Large intestine (tissue), 3 donors: ENCODE data around the gene REP15. TPM values are rescaled to one million over a fixed set of nuclear protein-coding genes. Genes with fewer than 3 reads are reported as not detected.

Experiments used
- DNase-seq, 2 donors: peaks; one replicate each; pipeline versions ENCODE4 v3.0.0 to v3.0.0-alpha.2; 2013
- H3K27ac ChIP-seq: one replicate; pipeline ENCODE4 v1.5.1; 2013; ENCODE audit warnings: low read length
- H3K27me3 ChIP-seq: 2 replicates; pipeline ENCODE4 v1.6.1; 2013; ENCODE audit warnings: low read length; ENCODE audit not compliant: control insufficient read depth, insufficient read depth
- H3K36me3 ChIP-seq: 2 replicates; pipeline ENCODE4 v1.6.1; 2013; ENCODE audit warnings: low read length; ENCODE audit not compliant: control insufficient read depth, insufficient read depth
- H3K4me1 ChIP-seq: one replicate; pipeline ENCODE4 v1.6.1; 2013; ENCODE audit warnings: low read length; ENCODE audit not compliant: control insufficient read depth, insufficient read depth
- H3K4me3 ChIP-seq: one replicate; pipeline ENCODE4 v1.5.1; 2013; ENCODE audit warnings: low read length
- H3K9me3 ChIP-seq: one replicate; pipeline ENCODE4 v1.6.1; 2013; ENCODE audit warnings: mild to moderate bottlenecking, low read depth, low read length, moderate library complexity; ENCODE audit not compliant: control insufficient read depth
- WGBS: methylation state at CpG from one replicate; pipeline ENCODE4 v1.1.5; 2013; ENCODE audit warnings: low lambda C conversion rate; ENCODE audit not compliant: insufficient coverage; 5-methylcytosine and 5-hydroxymethylcytosine counted together
- polyA plus RNA-seq: library from polyadenylated mRNA; unstranded; fragments of 120-200 nt; gene quantifications from one replicate; pipeline ENCODE4 v1.2.1, GENCODE V29; 2013

REP15 gene
- polyA plus RNA-seq, 1 donor = 30.4 TPM

GRCh38 chr12:27667540-27667939 is 28.7 kb upstream of the REP15 start:
- H3K4me1 ChIP-seq = no peaks in the 10 kb centered on the region
- peaks cover 40% of the 10 kb centered on the region for H3K36me3 ChIP-seq
- no peak overlapping the region for H3K27ac ChIP-seq
- no peaks in the 10 kb centered on the region for H3K27me3 ChIP-seq
- WGBS = no CpG with 5 or more reads among the region's 6 CpGs
- no peak for DNase-seq
- no peak overlapping the region for H3K4me3 ChIP-seq
- no peaks in the 10 kb centered on the region for H3K9me3 ChIP-seq

GRCh38 chr12:27672051-27672450 is 24.2 kb upstream of the REP15 start:
- DNase-seq = no peak
- H3K4me1 ChIP-seq = no peaks in the 10 kb centered on the region
- 96% methylated on average over 3 of the region's 4 CpGs for WGBS
- H3K36me3 ChIP-seq = peaks cover 34% of the 10 kb centered on the region
- no peak overlapping the region for H3K4me3 ChIP-seq
- H3K9me3 ChIP-seq = no peaks in the 10 kb centered on the region
- no peaks in the 10 kb centered on the region for H3K27me3 ChIP-seq
- no peak overlapping the region for H3K27ac ChIP-seq

GRCh38 chr12:27672643-27673042 is 23.6 kb upstream of the REP15 start:
- H3K4me1 ChIP-seq = no peaks in the 10 kb centered on the region
- H3K27me3 ChIP-seq = no peaks in the 10 kb centered on the region
- WGBS = no CpG with 5 or more reads among the region's 1 CpG
- peaks cover 34% of the 10 kb centered on the region for H3K36me3 ChIP-seq
- no peak overlapping the region for H3K27ac ChIP-seq
- H3K9me3 ChIP-seq = no peaks in the 10 kb centered on the region
- H3K4me3 ChIP-seq = no peak overlapping the region
- no peak for DNase-seq

GRCh38 chr12:27673101-27673718 is 23.0 kb upstream of the REP15 start:
- H3K36me3 ChIP-seq = peaks cover 32% of the 10 kb centered on the region
- H3K9me3 ChIP-seq = no peaks in the 10 kb centered on the region
- WGBS = no CpG with 5 or more reads among the region's 3 CpGs
- H3K4me1 ChIP-seq = no peaks in the 10 kb centered on the region
- DNase-seq = no peak
- H3K4me3 ChIP-seq = no peak overlapping the region
- no peaks in the 10 kb centered on the region for H3K27me3 ChIP-seq
- H3K27ac ChIP-seq = no peak overlapping the region

- H3K27ac ChIP-seq = no peak overlapping the region
- peaks cover 33% of the 10 kb centered on the region for H3K36me3 ChIP-seq
- H3K4me3 ChIP-seq = no peak overlapping the region
- no CpG with 5 or more reads among the region's 2 CpGs for WGBS
- no peaks in the 10 kb centered on the region for H3K27me3 ChIP-seq
- DNase-seq = no peak
- no peaks in the 10 kb centered on the region for H3K9me3 ChIP-seq
- no peaks in the 10 kb centered on the region for H3K4me1 ChIP-seq
Measured at GRCh38 chr12:27674989-27675388, 21.3 kb upstream of the REP15 start.

- Histone ChIP-seq H3K4me3 (no peak overlapping the region), H3K9me3 (no peaks in the 10 kb centered on the region), H3K27me3 (no peaks in the 10 kb centered on the region), H3K36me3 (peaks cover 46% of the 10 kb centered on the region), H3K4me1 (no peaks in the 10 kb centered on the region), H3K27ac (no peak overlapping the region)
- peak in 1 of 2 donors; percentile 50 for DNase-seq
Measured at GRCh38 chr12:27680619-27681018, 15.6 kb upstream of the REP15 start.

GRCh38 chr12:27682534-27682933 is 13.7 kb upstream of the REP15 start:
- WGBS = no CpG with 5 or more reads among the region's 2 CpGs
- peaks cover 40% of the 10 kb centered on the region for H3K36me3 ChIP-seq
- H3K9me3 ChIP-seq = no peaks in the 10 kb centered on the region

GRCh38 chr12:27685274-27685673 is 11.0 kb upstream of the REP15 start:
- Histone ChIP-seq H3K27ac (no peak overlapping the region), H3K36me3 (peaks cover 45% of the 10 kb centered on the region), H3K4me1 (no peaks in the 10 kb centered on the region), H3K4me3 (no peak overlapping the region), H3K27me3 (no peaks in the 10 kb centered on the region), H3K9me3 (no peaks in the 10 kb centered on the region)
- WGBS = no CpG with 5 or more reads among the region's 2 CpGs
- no peak for DNase-seq

More at GRCh38 chr12:27682534-27682933, 13.7 kb upstream of the REP15 start:
- Histone ChIP-seq H3K27me3 (no peaks in the 10 kb centered on the region), H3K27ac (no peak overlapping the region), H3K4me1 (no peaks in the 10 kb centered on the region), H3K4me3 (no peak overlapping the region)
- DNase-seq = no peak

GRCh38 chr12:27686147-27686546 is 10.1 kb upstream of the REP15 start:
- Histone ChIP-seq H3K4me1 (no peaks in the 10 kb centered on the region), H3K36me3 (peaks cover 43% of the 10 kb centered on the region), H3K27me3 (no peaks in the 10 kb centered on the region), H3K4me3 (no peak overlapping the region), H3K27ac (no peak overlapping the region), H3K9me3 (no peaks in the 10 kb centered on the region)
- DNase-seq = no peak

GRCh38 chr12:27688671-27689070 is 7.6 kb upstream of the REP15 start:
- Histone ChIP-seq H3K4me3 (no peak overlapping the region), H3K27me3 (no peaks in the 10 kb centered on the region), H3K27ac (no peak overlapping the region), H3K9me3 (no peaks in the 10 kb centered on the region), H3K36me3 (peaks cover 42% of the 10 kb centered on the region), H3K4me1 (no peaks in the 10 kb centered on the region)
- no CpG with 5 or more reads among the region's 3 CpGs for WGBS
- DNase-seq = peak in 1 of 2 donors; percentile 36

- no peak overlapping the region for H3K4me3 ChIP-seq
- H3K36me3 ChIP-seq = peaks cover 42% of the 10 kb centered on the region
- H3K4me1 ChIP-seq = no peaks in the 10 kb centered on the region
- WGBS = 88% methylated on average over 2 of the region's 13 CpGs
- DNase-seq = no peak
- H3K27ac ChIP-seq = no peak overlapping the region
- H3K27me3 ChIP-seq = no peaks in the 10 kb centered on the region
- H3K9me3 ChIP-seq = no peaks in the 10 kb centered on the region
Measured at GRCh38 chr12:27689558-27690180, 6.6 kb upstream of the REP15 start.
